PC-3 (cell line): Measurements from ENCODE around the gene ATP8A2.

ENCODE experiments used
- CTCF ChIP-seq: fragments of 300-600 bp; sonication (generic); conservative IDR thresholded peaks from 2 replicates; pipeline ENCODE4 v1.5.1; 2017; ENCODE audit warnings: antibody characterized with exemption, low read depth, mild to moderate bottlenecking, low read length
- EZH2 ChIP-seq: fragments of 300-600 bp; sonication (generic); IDR thresholded peaks from one replicate; pipeline ENCODE4 v1.6.1; 2017; ENCODE audit warnings: antibody characterized with exemption, mild to moderate bottlenecking, low read length; ENCODE audit not compliant: unreplicated experiment
- EZH2phosphoT487 ChIP-seq: fragments of 300-600 bp; sonication (generic); IDR thresholded peaks from 2 replicates; pipeline ENCODE4 v1.6.1; 2018; ENCODE audit warnings: mild to moderate bottlenecking, antibody characterized with exemption, low read length, borderline replicate concordance

GRCh38 chr13:25501231-25501630, 129.5 kb downstream of the ATP8A2 start:
- no peak for TF ChIP-seq CTCF
- no peak for TF ChIP-seq EZH2
- no peak for TF ChIP-seq EZH2phosphoT487
